Calu3 (cell line): Measurements from ENCODE around the gene KIF26B. TPM values are rescaled to one million over a fixed set of nuclear protein-coding genes. Genes with fewer than 3 reads are reported as not detected.

Source experiments
- BruUV-seq: library from RNA; stranded (reverse); fragments of 400-500 nt; replicated peaks from 2 replicates; lab custom pipeline; 2021; lab: Mats Ljungman, UMichigan
- CTCF ChIA-PET: fragments of 300-600 bp; sonication (Branson Sonifier 250); formaldehyde crosslinking; loops from one replicate; lab custom pipeline; 2022; ENCODE audit warnings: antibody characterized with exemption; lab: Charles Lee
- DNase-seq: peaks from one replicate; pipeline ENCODE4 v3.0.0; 2022
- H3K27ac Mint-ChIP-seq: one replicate; pipeline ENCODE4 v1.8.0; 2022; ENCODE audit warnings: mixed read lengths; ENCODE audit not compliant: unreplicated experiment
- H3K27me3 Mint-ChIP-seq: one replicate; pipeline ENCODE4 v1.8.0; 2022; ENCODE audit warnings: mixed read lengths; ENCODE audit not compliant: unreplicated experiment
- H3K36me3 Mint-ChIP-seq: one replicate; pipeline ENCODE4 v1.8.0; 2022; ENCODE audit warnings: mild to moderate bottlenecking, moderate library complexity, mixed read lengths; ENCODE audit not compliant: insufficient read depth, unreplicated experiment
- H3K4me1 Mint-ChIP-seq: one replicate; pipeline ENCODE4 v1.8.0; 2022; ENCODE audit warnings: mild to moderate bottlenecking, low read depth, mixed read lengths; ENCODE audit not compliant: unreplicated experiment
- H3K4me3 Mint-ChIP-seq: one replicate; pipeline ENCODE4 v1.8.0; 2022; ENCODE audit warnings: mild to moderate bottlenecking, low read depth, moderate library complexity, mixed read lengths; ENCODE audit not compliant: unreplicated experiment
- H3K9me3 Mint-ChIP-seq: one replicate; pipeline ENCODE4 v1.8.0; 2022; ENCODE audit warnings: low read depth, mixed read lengths; ENCODE audit not compliant: unreplicated experiment
- CTCF ChIP-seq: fragments of 200-600 bp; IDR thresholded peaks from one replicate; pipeline ENCODE4 v1.8.0; 2022; ENCODE audit warnings: antibody characterized with exemption; ENCODE audit not compliant: unreplicated experiment
- intact Hi-C: fragments of 100-400 bp; cut with micrococcal nuclease; formaldehyde crosslinking; loops from one replicate; pipeline ENCODE4 v1.10.0; 2022; ENCODE audit not compliant: unreplicated experiment
- total RNA-seq: library from RNA; stranded (reverse); gene quantifications from 2 replicates; pipeline ENCODE4 v1.2.3, GENCODE V29; 2022

Gene KIF26B
- total RNA-seq, 1 experiment from 2014 or later = 1.1 TPM

- BruUV-seq = no TSS peak
- no peaks in the 10 kb centered on the region for H3K4me1 Mint-ChIP-seq
- no peaks in the 10 kb centered on the region for H3K36me3 Mint-ChIP-seq
- intact Hi-C loops = no loop called here
- no peak for TF ChIP-seq CTCF
- no peaks in the 10 kb centered on the region for H3K27me3 Mint-ChIP-seq
- CTCF ChIA-PET = interaction anchor here (0.6 kb wide), 3 partner anchors 75 to 347 kb away, joined by 3 read pairs; no protein-coding TSS in a partner anchor
- H3K27ac Mint-ChIP-seq = no peak overlapping the region
- no peaks in the 10 kb centered on the region for H3K9me3 Mint-ChIP-seq
- peak; percentile 58 for DNase-seq
- H3K4me3 Mint-ChIP-seq = no peak overlapping the region
Measured at GRCh38 chr1:245500546-245500945, 345.8 kb downstream of the KIF26B start.

DNA sequence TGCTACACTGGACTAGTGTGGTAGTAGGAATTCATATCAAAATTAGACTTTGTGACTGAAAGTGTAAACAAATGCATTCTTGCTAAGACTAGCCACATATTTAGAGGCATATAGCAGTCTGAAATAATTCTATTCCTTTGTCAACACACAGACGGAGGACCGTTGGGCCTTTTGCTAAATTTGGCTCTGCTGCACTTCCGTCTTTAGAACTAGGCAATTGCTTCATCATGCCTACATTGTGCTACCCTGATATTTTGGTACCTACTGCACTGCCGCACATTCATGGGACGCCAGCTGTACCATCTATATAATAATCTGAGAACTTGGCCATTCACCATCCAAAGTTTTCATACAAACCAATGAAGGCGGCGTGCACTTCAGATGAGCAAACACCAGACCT is 346.8 kb downstream of the KIF26B start:
- Mint-ChIP-seq H3K36me3 (no peaks in the 10 kb centered on the region), H3K9me3 (no peaks in the 10 kb centered on the region), H3K27ac (no peak overlapping the region), H3K4me3 (no peak overlapping the region), H3K4me1 (no peaks in the 10 kb centered on the region), H3K27me3 (no peaks in the 10 kb centered on the region)
- CTCF ChIA-PET = interaction anchor here (0.6 kb wide), 1 partner anchor 12 kb away, joined by 4 read pairs; no protein-coding TSS in a partner anchor
- no peak for TF ChIP-seq CTCF
- BruUV-seq = no TSS peak
- no peak for DNase-seq
- intact Hi-C loops = no loop called here

- intact Hi-C loops = no loop called here
- Mint-ChIP-seq H3K4me3 (no peak overlapping the region), H3K9me3 (no peaks in the 10 kb centered on the region), H3K36me3 (no peaks in the 10 kb centered on the region), H3K27me3 (peaks cover 2% of the 10 kb centered on the region), H3K4me1 (no peaks in the 10 kb centered on the region), H3K27ac (no peak overlapping the region)
- BruUV-seq = no TSS peak
- DNase-seq = no peak
- CTCF ChIA-PET = interaction anchor here (1.2 kb wide), 1 partner anchor 17 kb away, joined by 3 read pairs; no protein-coding TSS in a partner anchor
- no peak for TF ChIP-seq CTCF
Measured at GRCh38 chr1:245503548-245503947, 348.8 kb downstream of the KIF26B start.

DNA sequence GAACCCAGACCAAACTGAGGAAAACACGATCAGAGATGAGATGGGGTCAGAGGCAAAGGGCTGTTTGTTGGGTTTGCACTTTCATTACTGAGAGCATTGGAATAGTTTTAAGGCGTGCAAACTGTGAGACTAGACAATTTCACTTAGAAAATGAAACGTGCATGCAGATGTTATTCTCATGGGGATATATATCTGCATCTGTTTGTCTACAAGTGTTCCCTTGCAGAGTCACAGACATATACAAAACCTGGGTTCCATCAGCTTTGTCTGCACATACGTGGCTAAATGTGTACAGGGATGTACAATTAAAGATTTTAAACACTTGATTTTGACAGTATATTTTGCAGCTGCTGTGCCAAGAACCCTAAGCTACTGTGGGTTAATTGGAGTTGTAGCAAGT is 355.4 kb downstream of the KIF26B start:
- Mint-ChIP-seq H3K27me3 (peaks cover 20% of the 10 kb centered on the region), H3K4me1 (no peaks in the 10 kb centered on the region), H3K4me3 (no peak overlapping the region), H3K27ac (no peak overlapping the region), H3K9me3 (peaks cover 6% of the 10 kb centered on the region), H3K36me3 (no peaks in the 10 kb centered on the region)
- BruUV-seq = no TSS peak
- intact Hi-C loops = no loop called here
- no peak for TF ChIP-seq CTCF
- CTCF ChIA-PET = no interaction called here
- DNase-seq = no peak
